CMK (cell line): ENCODE data around the gene UPK1A.

Experiments
- DNase-seq: peaks from one replicate; pipeline ENCODE4 v3.0.0-alpha.2; 2010; ENCODE audit warnings: low read depth

UPK1A gene

GRCh38 chr19:35693422-35693821 is 27.1 kb downstream of the UPK1A start:
- DNase-seq = no peak

- peak; percentile 81 for DNase-seq
Measured at GRCh38 chr19:35693835-35694599, 27.7 kb downstream of the UPK1A start.

- no peak for DNase-seq
Measured at GRCh38 chr19:35695895-35696422, 29.6 kb downstream of the UPK1A start.

GRCh38 chr19:35696835-35697234 is 30.5 kb downstream of the UPK1A start:
- DNase-seq = no peak

- peak; percentile 93 for DNase-seq
Measured at GRCh38 chr19:35702223-35703012, 36.1 kb downstream of the UPK1A start.

- DNase-seq = no peak
Measured at GRCh38 chr19:35703343-35703742, 37.0 kb downstream of the UPK1A start.

- DNase-seq = no peak
Measured at GRCh38 chr19:35704218-35704617, 37.9 kb downstream of the UPK1A start, which contains the start of gene ZBTB32. TSS of gene ZBTB32 (plus strand) at chr19:35704558. CDS start at chr19:35714627, 10,069 bp downstream.

- DNase-seq = no peak
Measured at GRCh38 chr19:35708391-35708790, 42.1 kb downstream of the UPK1A start.

- no peak for DNase-seq
Measured at GRCh38 chr19:35710784-35711723, 44.7 kb downstream of the UPK1A start.

- DNase-seq = no peak
Measured at GRCh38 chr19:35712567-35713505, 46.5 kb downstream of the UPK1A start.

- DNase-seq = no peak
Measured at GRCh38 chr19:35713506-35713850, 47.2 kb downstream of the UPK1A start.

- no peak for DNase-seq
Measured at GRCh38 chr19:35713904-35714495, 47.7 kb downstream of the UPK1A start.

- no peak for DNase-seq
Measured at GRCh38 chr19:35714601-35715354, 48.5 kb downstream of the UPK1A start.

GRCh38 chr19:35715355-35715809 is 49.1 kb downstream of the UPK1A start:
- DNase-seq = no peak

GRCh38 chr19:35715981-35716800 is 49.9 kb downstream of the UPK1A start:
- no peak for DNase-seq

GRCh38 chr19:35716801-35717664 is 50.7 kb downstream of the UPK1A start:
- peak; percentile 87 for DNase-seq

- no peak for DNase-seq
Measured at GRCh38 chr19:35717665-35718344, 51.5 kb downstream of the UPK1A start, which contains the start of gene KMT2B. TSS of gene KMT2B (plus strand) at chr19:35718003. CDS start at chr19:35718019, 16 bp downstream.
